ENCODE results near the gene STX18. TPM values are rescaled to one million over a fixed set of nuclear protein-coding genes. Genes with fewer than 3 reads are reported as not detected.

The STX18 gene
- polyA plus RNA-seq, 1 donor, result 42.5 TPM

DNA sequence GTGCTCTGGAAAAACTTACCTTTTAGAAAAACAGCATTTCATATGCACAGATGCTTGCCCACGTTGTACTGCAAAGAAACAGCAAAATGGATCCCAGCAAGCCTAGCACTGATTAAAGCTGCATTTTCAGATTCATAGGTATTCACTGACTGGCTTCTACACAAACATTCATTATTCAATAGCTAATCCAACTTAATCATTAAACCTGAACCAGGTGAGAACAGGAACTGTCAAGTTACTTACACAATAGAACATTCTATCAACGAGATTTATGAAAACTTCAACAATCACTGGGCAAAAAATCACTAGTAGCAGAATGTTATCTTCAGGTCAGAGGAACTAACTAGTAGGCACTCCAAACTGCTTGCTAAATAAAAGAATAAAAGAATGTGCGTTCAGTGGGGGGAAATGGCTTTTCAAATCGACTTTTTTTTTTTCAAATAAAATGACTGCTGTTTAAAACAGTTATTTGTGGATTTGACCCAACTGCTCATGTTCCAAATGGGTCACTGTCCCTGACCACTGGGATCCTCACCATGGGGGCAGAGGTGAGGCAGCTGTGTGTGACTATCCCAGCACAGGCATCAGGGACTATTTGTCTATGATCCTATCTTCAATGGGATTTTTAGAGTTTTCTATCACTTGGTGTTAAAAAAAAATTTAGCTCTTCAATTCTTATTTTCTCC, 42.3 kb downstream of the STX18 start:
- Histone ChIP-seq H3K4me1 (ENCODE audit: control insufficient read depth, insufficient read depth, low read length) (peaks cover 3% of the 10 kb centered on the region), H3K9me3 (ENCODE audit: control insufficient read depth, low read depth, low read length) (no peaks in the 10 kb centered on the region), H3K4me3 (ENCODE audit: low read length) (no peak overlapping the region), H3K27me3 (ENCODE audit: control insufficient read depth, insufficient read depth, low read length) (no peaks in the 10 kb centered on the region), H3K27ac (ENCODE audit: low read length) (no peak overlapping the region), H3K36me3 (ENCODE audit: control insufficient read depth, insufficient read depth, low read length) (no peaks in the 10 kb centered on the region)
- 20% methylated on average over 1 of the region's 4 CpGs for WGBS (ENCODE audit: insufficient coverage, low lambda C conversion rate)
- peak in 1 of 2 donors; percentile 44 for DNase-seq

DNA sequence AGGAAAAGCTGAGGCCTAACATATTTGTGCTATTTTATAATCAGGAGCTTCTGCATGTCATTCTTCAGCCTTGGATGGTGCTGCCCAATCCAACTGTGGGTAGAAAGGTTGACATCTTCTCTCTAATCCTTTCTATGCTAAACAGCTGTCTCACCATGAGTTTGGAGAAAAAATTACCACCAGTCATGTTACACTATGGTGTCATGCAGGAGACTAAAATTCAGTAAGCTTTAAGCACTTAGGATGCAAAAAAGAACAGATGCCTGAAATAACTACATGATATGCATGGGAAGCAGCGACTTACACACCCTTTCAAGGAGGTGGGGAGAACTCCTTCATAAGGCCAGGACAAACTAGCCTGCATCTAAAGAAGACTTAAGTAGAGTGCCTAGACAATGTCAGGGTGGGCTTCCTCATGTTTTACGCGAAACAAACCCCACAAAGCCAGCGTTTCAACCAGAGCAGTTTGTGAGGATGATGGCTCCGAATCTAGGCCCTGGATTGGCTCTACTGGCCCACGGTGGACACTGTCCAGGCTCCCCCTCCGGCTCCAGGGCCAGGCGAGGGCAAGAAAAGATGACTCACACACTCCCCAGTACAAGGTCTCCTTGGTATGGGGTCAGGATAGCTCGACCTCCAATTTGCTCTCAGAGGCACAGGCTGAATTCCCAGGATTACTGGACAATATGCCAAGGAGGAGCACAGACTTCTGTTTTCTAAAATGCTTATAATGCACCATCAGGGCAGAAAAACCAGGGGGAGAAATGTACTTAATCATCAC, 45.1 kb downstream of the STX18 start:
- no peak overlapping the region for H3K4me3 ChIP-seq (ENCODE audit: low read length)
- no peaks in the 10 kb centered on the region for H3K9me3 ChIP-seq (ENCODE audit: control insufficient read depth, low read depth, low read length)
- H3K4me1 ChIP-seq (ENCODE audit: control insufficient read depth, insufficient read depth, low read length), result peaks cover 3% of the 10 kb centered on the region
- no peaks in the 10 kb centered on the region for H3K27me3 ChIP-seq (ENCODE audit: control insufficient read depth, insufficient read depth, low read length)
- H3K27ac ChIP-seq (ENCODE audit: low read length), result no peak overlapping the region
- WGBS (ENCODE audit: insufficient coverage, low lambda C conversion rate), result no CpG with 5 or more reads among the region's 9 CpGs
- DNase-seq, result no peak
- H3K36me3 ChIP-seq (ENCODE audit: control insufficient read depth, insufficient read depth, low read length), result no peaks in the 10 kb centered on the region

DNA sequence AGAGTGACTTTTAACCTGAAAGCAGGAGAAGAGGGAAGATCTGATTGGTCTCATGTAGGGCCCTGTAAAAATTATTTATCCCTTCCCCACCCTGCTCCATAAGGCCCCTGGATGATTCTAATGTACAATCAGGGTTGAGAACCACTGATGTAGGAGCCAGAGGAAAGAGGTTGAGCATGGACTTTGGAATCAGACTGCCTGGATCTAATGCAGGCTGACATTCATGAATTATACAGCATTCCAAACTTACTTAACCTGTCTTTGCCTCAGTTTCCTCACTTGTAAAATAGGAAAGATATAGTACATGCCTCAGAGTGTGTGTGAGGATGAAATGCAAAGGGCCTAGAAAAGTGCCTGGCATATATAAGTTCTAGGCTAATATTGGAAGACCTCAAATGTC, 47.0 kb downstream of the STX18 start:
- DNase-seq, result no peak
- H3K27ac ChIP-seq (ENCODE audit: low read length), result no peak overlapping the region
- no peaks in the 10 kb centered on the region for H3K27me3 ChIP-seq (ENCODE audit: control insufficient read depth, insufficient read depth, low read length)
- peaks cover 3% of the 10 kb centered on the region for H3K4me1 ChIP-seq (ENCODE audit: control insufficient read depth, insufficient read depth, low read length)
- no peaks in the 10 kb centered on the region for H3K9me3 ChIP-seq (ENCODE audit: control insufficient read depth, low read depth, low read length)
- H3K36me3 ChIP-seq (ENCODE audit: control insufficient read depth, insufficient read depth, low read length), result no peaks in the 10 kb centered on the region
- H3K4me3 ChIP-seq (ENCODE audit: low read length), result no peak overlapping the region

DNA sequence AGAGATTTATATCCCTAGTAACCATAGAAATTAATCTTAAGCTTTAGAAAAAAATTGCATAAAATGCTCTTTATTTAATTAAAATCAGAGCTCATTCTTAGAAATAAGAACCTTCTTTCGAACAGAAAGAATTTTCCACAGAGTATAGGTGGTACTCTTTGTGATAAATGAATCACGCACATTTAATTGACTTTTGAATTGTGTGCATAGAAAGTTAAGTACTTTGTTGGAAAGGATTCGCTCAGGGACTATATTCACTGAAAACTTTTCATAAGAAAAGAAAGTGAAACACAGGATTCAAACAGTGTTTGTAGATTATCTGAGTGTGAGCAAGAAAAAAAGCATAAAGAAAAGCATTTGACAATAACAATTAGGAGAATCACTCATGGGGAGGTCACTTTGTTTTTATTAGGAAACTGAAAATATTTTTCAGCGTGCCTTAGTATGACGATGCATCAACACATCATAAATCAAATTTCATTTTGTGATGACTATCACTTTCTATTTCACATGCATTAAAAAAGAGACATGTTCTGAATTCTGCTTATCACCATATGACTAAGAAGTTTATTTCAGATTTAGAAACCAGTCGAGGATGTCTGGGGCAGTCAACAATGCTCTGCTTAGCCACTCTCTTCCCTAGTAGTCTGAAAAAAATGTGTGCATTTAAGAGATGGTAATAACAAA, 49.5 kb downstream of the STX18 start:
- WGBS (ENCODE audit: insufficient coverage, low lambda C conversion rate), result 71% methylated on average over 4 of the region's 6 CpGs
- no peak for DNase-seq
- no peak overlapping the region for H3K4me3 ChIP-seq (ENCODE audit: low read length)
- H3K27ac ChIP-seq (ENCODE audit: low read length), result no peak overlapping the region
- no peaks in the 10 kb centered on the region for H3K4me1 ChIP-seq (ENCODE audit: control insufficient read depth, insufficient read depth, low read length)
- H3K36me3 ChIP-seq (ENCODE audit: control insufficient read depth, insufficient read depth, low read length), result no peaks in the 10 kb centered on the region
- H3K27me3 ChIP-seq (ENCODE audit: control insufficient read depth, insufficient read depth, low read length), result no peaks in the 10 kb centered on the region
- no peaks in the 10 kb centered on the region for H3K9me3 ChIP-seq (ENCODE audit: control insufficient read depth, low read depth, low read length)

DNA sequence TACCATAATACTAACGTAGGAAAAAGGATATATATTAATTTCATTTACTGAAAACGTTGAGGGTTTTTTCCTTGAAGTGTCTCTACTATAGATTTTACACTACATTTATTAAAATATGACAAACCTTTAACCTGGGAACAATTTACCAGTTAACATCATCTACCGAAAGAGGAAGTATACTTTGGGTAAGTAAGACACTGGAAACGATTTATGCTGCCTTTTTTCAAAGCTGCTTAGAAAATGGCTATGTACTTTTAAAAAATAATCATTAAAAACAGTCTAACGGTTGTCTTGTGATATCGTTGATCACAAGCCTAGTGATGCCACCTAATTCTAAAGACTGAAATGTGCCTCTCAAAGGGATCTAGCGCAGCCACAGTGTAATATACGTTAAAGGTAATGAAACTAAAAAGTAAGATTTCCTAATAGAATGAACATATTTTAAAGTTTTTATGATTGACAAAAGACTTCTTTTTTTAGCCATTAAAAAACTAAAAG, 50.4 kb downstream of the STX18 start:
- Histone ChIP-seq H3K4me3 (ENCODE audit: low read length) (no peak overlapping the region), H3K4me1 (ENCODE audit: control insufficient read depth, insufficient read depth, low read length) (no peaks in the 10 kb centered on the region), H3K36me3 (ENCODE audit: control insufficient read depth, insufficient read depth, low read length) (no peaks in the 10 kb centered on the region), H3K27me3 (ENCODE audit: control insufficient read depth, insufficient read depth, low read length) (no peaks in the 10 kb centered on the region), H3K27ac (ENCODE audit: low read length) (no peak overlapping the region), H3K9me3 (ENCODE audit: control insufficient read depth, low read depth, low read length) (no peaks in the 10 kb centered on the region)
- 83% methylated on average over 7 of the region's 8 CpGs for WGBS (ENCODE audit: insufficient coverage, low lambda C conversion rate)
- DNase-seq, result no peak

DNA sequence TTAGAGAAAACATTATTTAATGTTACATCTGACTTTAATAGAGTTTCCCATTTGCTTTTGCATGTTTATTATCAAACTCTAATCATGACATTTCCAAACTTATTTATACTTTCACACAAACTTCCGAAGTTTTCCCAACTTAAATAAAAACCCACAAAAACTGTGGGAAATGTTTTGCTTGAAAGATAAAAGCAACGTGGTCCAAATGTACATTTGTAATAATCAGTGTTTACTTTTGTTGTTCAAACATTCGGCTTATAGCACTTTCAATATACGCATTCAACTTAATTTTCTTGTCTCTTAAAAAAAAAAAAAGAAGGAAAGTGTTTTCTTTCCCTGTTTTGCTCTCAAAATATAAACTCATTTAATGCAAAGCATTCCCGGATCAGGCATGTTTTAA, 51.0 kb downstream of the STX18 start:
- Histone ChIP-seq H3K9me3 (ENCODE audit: control insufficient read depth, low read depth, low read length) (no peaks in the 10 kb centered on the region), H3K4me1 (ENCODE audit: control insufficient read depth, insufficient read depth, low read length) (no peaks in the 10 kb centered on the region), H3K27me3 (ENCODE audit: control insufficient read depth, insufficient read depth, low read length) (no peaks in the 10 kb centered on the region), H3K36me3 (ENCODE audit: control insufficient read depth, insufficient read depth, low read length) (no peaks in the 10 kb centered on the region), H3K27ac (ENCODE audit: low read length) (no peak overlapping the region), H3K4me3 (ENCODE audit: low read length) (no peak overlapping the region)
- WGBS (ENCODE audit: insufficient coverage, low lambda C conversion rate), result 72% methylated on average over 5 of the region's 5 CpGs
- no peak for DNase-seq

DNA sequence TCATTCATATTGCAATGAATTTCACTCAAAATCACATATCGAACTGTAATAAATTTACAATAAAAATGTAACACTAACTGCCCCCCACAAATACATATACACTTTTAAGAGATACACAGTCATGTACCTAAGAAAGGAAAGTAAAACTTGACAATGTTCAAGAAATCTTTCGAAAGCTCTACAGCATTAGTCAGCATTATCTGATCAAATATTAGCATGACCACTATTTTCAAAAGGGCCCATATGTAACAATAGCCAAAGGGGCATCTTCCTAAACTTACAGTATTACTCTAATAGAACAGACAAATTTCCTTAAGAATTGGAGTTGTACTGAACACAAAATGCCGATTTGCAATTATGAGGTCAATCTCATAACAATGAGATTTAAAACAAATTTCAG, 51.8 kb downstream of the STX18 start:
- Histone ChIP-seq H3K27ac (ENCODE audit: low read length) (no peak overlapping the region), H3K9me3 (ENCODE audit: control insufficient read depth, low read depth, low read length) (no peaks in the 10 kb centered on the region), H3K36me3 (ENCODE audit: control insufficient read depth, insufficient read depth, low read length) (no peaks in the 10 kb centered on the region), H3K27me3 (ENCODE audit: control insufficient read depth, insufficient read depth, low read length) (no peaks in the 10 kb centered on the region), H3K4me1 (ENCODE audit: control insufficient read depth, insufficient read depth, low read length) (no peaks in the 10 kb centered on the region), H3K4me3 (ENCODE audit: low read length) (no peak overlapping the region)
- DNase-seq, result no peak
- 80% methylated on average over 1 of the region's 3 CpGs for whole genome bisulfite sequencing (ENCODE audit: insufficient coverage, low lambda C conversion rate)

DNA sequence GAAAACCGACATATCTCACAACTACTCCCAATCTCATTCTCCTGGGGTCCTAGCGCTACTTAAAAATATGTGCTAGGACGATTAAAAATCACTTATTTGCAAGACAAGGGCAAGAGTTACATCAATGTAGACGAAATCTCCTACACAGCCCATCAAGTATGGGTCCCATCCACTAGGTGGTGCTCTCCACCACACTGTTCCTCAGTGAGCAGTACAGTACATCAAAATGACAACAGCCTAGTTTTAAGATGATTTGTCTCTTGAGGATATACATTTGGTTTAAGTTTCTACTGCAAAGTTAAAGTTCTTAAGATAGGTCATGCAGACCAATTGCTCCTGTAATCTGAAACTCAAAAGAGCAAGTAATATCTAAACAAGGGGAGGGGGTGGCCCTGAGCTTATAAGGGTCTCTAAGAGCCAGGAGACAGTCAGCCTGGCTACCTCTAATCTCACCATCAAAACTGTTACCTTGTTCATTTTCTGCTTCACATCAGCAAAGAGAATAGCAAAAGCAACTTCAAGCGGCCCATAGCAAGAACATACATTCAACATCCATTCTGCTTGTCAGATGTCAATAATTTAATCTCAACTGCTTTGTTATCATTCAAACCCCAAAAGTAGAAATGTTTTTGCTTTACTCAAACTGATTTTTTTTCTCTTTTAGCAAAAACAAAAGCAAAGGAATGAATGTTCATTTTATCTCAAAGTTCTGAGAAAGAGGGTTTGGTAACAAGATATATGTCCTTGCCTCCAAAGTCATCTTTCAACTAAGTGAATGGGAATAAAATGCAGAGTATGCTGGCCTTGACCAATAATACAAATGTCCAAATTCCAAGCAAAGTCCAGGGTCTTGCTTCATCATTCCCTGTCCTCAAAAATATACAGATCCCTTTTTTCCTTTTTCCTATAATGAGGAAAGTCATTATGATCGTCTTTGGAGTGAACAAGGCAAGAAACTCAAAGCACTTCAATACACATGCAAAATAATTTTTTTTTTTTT, 53.1 kb downstream of the STX18 start:
- Histone ChIP-seq H3K36me3 (ENCODE audit: control insufficient read depth, insufficient read depth, low read length) (no peaks in the 10 kb centered on the region), H3K4me1 (ENCODE audit: control insufficient read depth, insufficient read depth, low read length) (no peaks in the 10 kb centered on the region), H3K4me3 (ENCODE audit: low read length) (no peak overlapping the region), H3K27ac (ENCODE audit: low read length) (no peak overlapping the region), H3K9me3 (ENCODE audit: control insufficient read depth, low read depth, low read length) (no peaks in the 10 kb centered on the region), H3K27me3 (ENCODE audit: control insufficient read depth, insufficient read depth, low read length) (no peaks in the 10 kb centered on the region)
- peak; percentile 57 to 66 for DNase-seq
- 70% methylated on average over 2 of the region's 6 CpGs for WGBS (ENCODE audit: insufficient coverage, low lambda C conversion rate)

DNA sequence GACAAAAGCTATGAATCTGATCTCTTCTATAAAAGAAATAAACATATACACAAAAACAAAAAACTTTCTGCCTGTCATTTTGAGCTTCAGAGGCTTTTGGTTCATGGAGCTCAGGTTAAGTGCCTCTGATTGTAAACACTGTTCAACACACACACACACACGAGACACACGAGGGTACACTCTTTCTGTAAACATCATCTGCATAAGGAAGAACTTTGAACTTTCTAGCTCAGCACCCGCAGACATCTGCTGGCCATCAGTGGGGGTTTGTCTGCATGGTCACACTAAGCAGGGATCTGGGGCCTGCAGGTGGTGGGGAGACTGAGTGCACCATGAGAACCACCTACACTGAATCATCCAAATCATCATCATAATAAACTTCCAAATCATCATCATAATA, 54.9 kb downstream of the STX18 start:
- H3K27me3 ChIP-seq (ENCODE audit: control insufficient read depth, insufficient read depth, low read length), result no peaks in the 10 kb centered on the region
- H3K9me3 ChIP-seq (ENCODE audit: control insufficient read depth, low read depth, low read length), result no peaks in the 10 kb centered on the region
- H3K4me3 ChIP-seq (ENCODE audit: low read length), result no peak overlapping the region
- no peaks in the 10 kb centered on the region for H3K4me1 ChIP-seq (ENCODE audit: control insufficient read depth, insufficient read depth, low read length)
- no CpG with 5 or more reads among the region's 3 CpGs for WGBS (ENCODE audit: insufficient coverage, low lambda C conversion rate)
- H3K27ac ChIP-seq (ENCODE audit: low read length), result no peak overlapping the region
- DNase-seq, result no peak
- H3K36me3 ChIP-seq (ENCODE audit: control insufficient read depth, insufficient read depth, low read length), result no peaks in the 10 kb centered on the region

DNA sequence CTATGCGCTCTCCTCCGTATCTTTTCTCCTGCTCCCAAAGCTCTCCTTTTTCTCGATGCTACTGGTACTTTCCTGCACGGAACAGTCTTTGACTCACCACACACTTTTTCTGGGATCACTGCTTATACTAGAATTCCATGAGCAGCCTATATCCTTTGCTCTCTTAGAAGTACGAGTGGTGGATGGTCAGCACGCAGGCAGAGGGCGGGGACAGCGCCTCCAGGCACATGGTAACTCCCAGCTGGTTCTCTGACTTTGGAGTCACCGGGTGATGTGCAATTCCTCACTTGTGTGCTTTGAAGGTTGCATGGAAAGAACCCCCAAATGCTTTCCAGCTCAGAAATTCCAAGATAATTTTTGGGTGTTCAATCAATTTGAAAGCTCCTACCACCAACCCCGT, 56.0 kb downstream of the STX18 start:
- no peaks in the 10 kb centered on the region for H3K27me3 ChIP-seq (ENCODE audit: control insufficient read depth, insufficient read depth, low read length)
- WGBS (ENCODE audit: insufficient coverage, low lambda C conversion rate), result 100% methylated on average over 3 of the region's 10 CpGs

More for the DNA sequence above, 56.0 kb downstream of the STX18 start:
- H3K4me3 ChIP-seq (ENCODE audit: low read length), result no peak overlapping the region
- DNase-seq, result no peak
- H3K4me1 ChIP-seq (ENCODE audit: control insufficient read depth, insufficient read depth, low read length), result no peaks in the 10 kb centered on the region
- no peak overlapping the region for H3K27ac ChIP-seq (ENCODE audit: low read length)
- no peaks in the 10 kb centered on the region for H3K36me3 ChIP-seq (ENCODE audit: control insufficient read depth, insufficient read depth, low read length)
- no peaks in the 10 kb centered on the region for H3K9me3 ChIP-seq (ENCODE audit: control insufficient read depth, low read depth, low read length)
